22Rv1 (cell line): ENCODE results near the gene SAXO1.

Source experiments
- CTCF ChIP-seq: fragments of 450-650 bp; IDR thresholded peaks from 2 replicates; pipeline ENCODE4 v1.5.1; 2017; ENCODE audit warnings: mild to moderate bottlenecking
- ZFX ChIP-seq: fragments of 450-650 bp; IDR thresholded peaks from 2 replicates; pipeline ENCODE4 v1.6.1; 2017; ENCODE audit warnings: antibody characterized with exemption, borderline replicate concordance

GRCh38 chr9:18877984-18878383 is 155.0 kb downstream of the SAXO1 start:
- no peak for TF ChIP-seq CTCF
- TF ChIP-seq ZFX = no peak
